Measurements from ENCODE around the gene EPB41L4B.

- TF ChIP-seq POLR2A (IDR thresholded peaks at IDR 0.05) (no peak), POLR2AphosphoS5 (IDR thresholded peaks at IDR 0.05; ENCODE audit: insufficient read depth in 1 of 2, low read depth in 1 of 2) (no peak)
- TF ChIP-seq, protein P1, sequence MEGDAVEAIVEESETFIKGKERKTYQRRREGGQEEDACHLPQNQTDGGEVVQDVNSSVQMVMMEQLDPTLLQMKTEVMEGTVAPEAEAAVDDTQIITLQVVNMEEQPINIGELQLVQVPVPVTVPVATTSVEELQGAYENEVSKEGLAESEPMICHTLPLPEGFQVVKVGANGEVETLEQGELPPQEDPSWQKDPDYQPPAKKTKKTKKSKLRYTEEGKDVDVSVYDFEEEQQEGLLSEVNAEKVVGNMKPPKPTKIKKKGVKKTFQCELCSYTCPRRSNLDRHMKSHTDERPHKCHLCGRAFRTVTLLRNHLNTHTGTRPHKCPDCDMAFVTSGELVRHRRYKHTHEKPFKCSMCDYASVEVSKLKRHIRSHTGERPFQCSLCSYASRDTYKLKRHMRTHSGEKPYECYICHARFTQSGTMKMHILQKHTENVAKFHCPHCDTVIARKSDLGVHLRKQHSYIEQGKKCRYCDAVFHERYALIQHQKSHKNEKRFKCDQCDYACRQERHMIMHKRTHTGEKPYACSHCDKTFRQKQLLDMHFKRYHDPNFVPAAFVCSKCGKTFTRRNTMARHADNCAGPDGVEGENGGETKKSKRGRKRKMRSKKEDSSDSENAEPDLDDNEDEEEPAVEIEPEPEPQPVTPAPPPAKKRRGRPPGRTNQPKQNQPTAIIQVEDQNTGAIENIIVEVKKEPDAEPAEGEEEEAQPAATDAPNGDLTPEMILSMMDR (IDR thresholded peaks at IDR 0.05), result no peak
These were observed 34.9 kb upstream of the EPB41L4B start for GRCh38 chr9:109355564-109356297.
